GM10248 (cell line): ENCODE measurements around the gene OOSP4B.
"Not testable (repeated sequence)": the region's sequence is repeated elsewhere in the genome, so short reads cannot be mapped to it uniquely, and the experiment has no call there.

ENCODE experiments used
- CTCF ChIA-PET: fragments of 300-600 bp; sonication (Branson Sonifier 250); formaldehyde crosslinking; extraction: SDS; loops from one replicate; lab custom pipeline; 2021; ENCODE audit warnings: antibody characterized with exemption; lab: Yijun Ruan, JAX
- POLR2A ChIA-PET: fragments of 350-650 bp; sonication (Branson Sonifier 250); formaldehyde crosslinking; extraction: SDS; loops from one replicate; lab custom pipeline; 2020; ENCODE audit warnings: antibody characterized with exemption; lab: Yijun Ruan, JAX
- DNase-seq: peaks from one replicate; pipeline ENCODE4 v3.0.0; 2012; ENCODE audit errors: extremely low spot score
- CTCF ChIP-seq: IDR thresholded peaks from 2 replicates; pipeline ENCODE4 v1.5.1; 2012; ENCODE audit warnings: mild to moderate bottlenecking, low read depth; ENCODE audit errors: extremely low read depth, missing control alignments, control extremely low read depth

The OOSP4B gene

GRCh38 chr11:60059052-60059451, 42.1 kb downstream of the OOSP4B start:
- DNase-seq: no peak
- CTCF ChIA-PET: no interaction called here
- TF ChIP-seq CTCF: no peak
- POLR2A ChIA-PET: no interaction called here

DNA sequence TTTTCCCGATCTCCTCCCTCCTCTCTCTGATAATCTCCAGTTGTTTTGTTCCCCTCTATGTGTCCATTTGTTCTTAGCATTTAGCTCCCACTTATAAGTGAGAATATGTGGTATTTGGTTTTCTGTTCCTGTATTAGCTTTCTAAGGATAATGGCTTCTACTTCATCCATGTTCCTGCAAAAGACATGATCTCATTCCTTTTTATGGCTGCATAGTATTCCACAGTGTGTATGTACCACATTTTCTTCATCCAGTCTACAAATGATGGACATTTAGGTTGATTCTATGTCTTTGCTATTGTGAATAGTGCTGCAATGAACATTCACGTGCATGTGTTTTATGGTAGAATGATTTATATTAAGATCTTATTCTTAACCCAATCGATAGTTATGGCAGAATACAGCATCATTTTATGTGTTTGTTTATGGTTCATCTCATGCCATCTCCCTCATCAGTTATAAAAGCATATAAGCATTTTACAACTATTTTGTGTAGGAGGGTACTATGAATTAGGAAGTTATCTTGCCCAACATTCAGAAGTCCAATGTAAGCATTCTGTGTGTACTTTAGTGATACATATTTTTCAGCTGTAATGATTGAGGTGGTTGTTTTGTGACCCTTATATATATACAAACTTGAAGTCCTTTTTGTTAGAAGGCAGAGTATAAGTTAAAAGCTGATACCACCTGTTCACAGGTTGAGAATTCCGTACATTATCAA, 42.7 kb downstream of the OOSP4B start:
- no peak for DNase-seq
- ChIA-PET POLR2A (no interaction called here), CTCF (no interaction called here)
- TF ChIP-seq CTCF: no peak

GRCh38 chr11:60064111-60064510, 47.1 kb downstream of the OOSP4B start:
- POLR2A ChIA-PET: no interaction called here
- no peak for TF ChIP-seq CTCF
- CTCF ChIA-PET: no interaction called here
- peak; percentile 14 for DNase-seq

DNA sequence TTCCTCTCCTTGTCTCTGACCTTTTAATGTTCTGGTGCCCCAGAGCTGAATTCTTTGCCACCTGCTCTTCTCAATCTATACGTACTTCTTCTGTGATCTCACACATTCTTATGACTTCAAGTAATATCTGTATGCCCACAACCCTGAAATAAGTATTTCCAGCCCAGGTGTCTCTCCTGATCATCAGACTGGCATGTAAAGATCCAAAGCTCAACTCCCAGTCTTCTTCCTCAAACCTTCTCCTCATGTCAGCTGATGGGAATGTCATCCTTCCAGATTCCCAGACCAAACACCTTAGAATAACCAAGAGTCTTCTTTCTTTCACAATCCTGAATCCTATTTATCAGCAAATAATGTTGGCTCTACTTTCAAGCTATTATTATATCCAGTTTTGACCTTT, 48.8 kb downstream of the OOSP4B start:
- POLR2A ChIA-PET: no interaction called here
- CTCF ChIA-PET: interaction anchor here (1.5 kb wide), 1 partner anchor 8 kb away, joined by 5 read pairs; the partner anchor contains the start of gene MS4A3
- TF ChIP-seq CTCF: no peak
- no peak for DNase-seq

- no peak for TF ChIP-seq CTCF
- ChIA-PET POLR2A (no interaction called here), CTCF (no interaction called here)
- no peak for DNase-seq
Observed at GRCh38 chr11:60069450-60069849, 52.5 kb downstream of the OOSP4B start.

- DNase-seq, CTCF ChIA-PET, POLR2A ChIA-PET: not testable (repeated sequence)
Observed at GRCh38 chr11:60071644-60072043, 54.7 kb downstream of the OOSP4B start.

GRCh38 chr11:60077216-60077817, 60.3 kb downstream of the OOSP4B start:
- DNase-seq: no peak
- POLR2A ChIA-PET: no interaction called here
- TF ChIP-seq CTCF: no peak
- CTCF ChIA-PET: interaction anchor here (1.0 kb wide), 1 partner anchor 174 kb away, joined by 3 read pairs; no protein-coding TSS in a partner anchor
